Left ventricle myocardium superior (tissue), 1 donor: Measurements from ENCODE around the gene ACP2. TPM values are rescaled to one million over a fixed set of nuclear protein-coding genes. Genes with fewer than 3 reads are reported as not detected.
A peak's percentile ranks its signal among the peaks of the same experiment; 100 is the strongest.

Experiments used
- ATAC-seq: fragments of 200-7000 bp; cut with Tn5 transposase; one replicate; pipeline ENCODE4 v1.9.1; 2020; ENCODE audit warnings: mild to moderate bottlenecking, moderate library complexity
- DNase-seq: peaks from one replicate; pipeline ENCODE4 v3.0.0-alpha.2; 2020
- intact Hi-C: fragments of 100-400 bp; cut with micrococcal nuclease; formaldehyde crosslinking; loops from one replicate; pipeline ENCODE4 v1.11.0; 2022
- long read RNA-seq: library from polyadenylated mRNA; unstranded; transcript quantifications from one replicate; pipeline ENCODE4 v2.0.0, GENCODE V29; 2021
- total RNA-seq: library from RNA; stranded (reverse); fragmentation: NEBNext Ultra II Directional; extraction: Animal tissue kit (Norgen Biotek cat#: 25700); gene quantifications from one replicate; pipeline ENCODE4 v1.2.1, GENCODE V29; 2021
- donor health status: DM: no; HTN: yes; CAD: no; lungs with severe emphysema.

ACP2 gene, protein sequence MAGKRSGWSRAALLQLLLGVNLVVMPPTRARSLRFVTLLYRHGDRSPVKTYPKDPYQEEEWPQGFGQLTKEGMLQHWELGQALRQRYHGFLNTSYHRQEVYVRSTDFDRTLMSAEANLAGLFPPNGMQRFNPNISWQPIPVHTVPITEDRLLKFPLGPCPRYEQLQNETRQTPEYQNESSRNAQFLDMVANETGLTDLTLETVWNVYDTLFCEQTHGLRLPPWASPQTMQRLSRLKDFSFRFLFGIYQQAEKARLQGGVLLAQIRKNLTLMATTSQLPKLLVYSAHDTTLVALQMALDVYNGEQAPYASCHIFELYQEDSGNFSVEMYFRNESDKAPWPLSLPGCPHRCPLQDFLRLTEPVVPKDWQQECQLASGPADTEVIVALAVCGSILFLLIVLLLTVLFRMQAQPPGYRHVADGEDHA
- 20.3 TPM for total RNA-seq
- long read RNA-seq, transcript ACP2-201 (11 exons, 2,203 nt), result major isoform, 11 of 19 reads
- long read RNA-seq, partial matches to known transcripts, result 3 of 19 reads
- long read RNA-seq, other reads (novel, unspliced or antisense), result 4 of 19 reads

DNA sequence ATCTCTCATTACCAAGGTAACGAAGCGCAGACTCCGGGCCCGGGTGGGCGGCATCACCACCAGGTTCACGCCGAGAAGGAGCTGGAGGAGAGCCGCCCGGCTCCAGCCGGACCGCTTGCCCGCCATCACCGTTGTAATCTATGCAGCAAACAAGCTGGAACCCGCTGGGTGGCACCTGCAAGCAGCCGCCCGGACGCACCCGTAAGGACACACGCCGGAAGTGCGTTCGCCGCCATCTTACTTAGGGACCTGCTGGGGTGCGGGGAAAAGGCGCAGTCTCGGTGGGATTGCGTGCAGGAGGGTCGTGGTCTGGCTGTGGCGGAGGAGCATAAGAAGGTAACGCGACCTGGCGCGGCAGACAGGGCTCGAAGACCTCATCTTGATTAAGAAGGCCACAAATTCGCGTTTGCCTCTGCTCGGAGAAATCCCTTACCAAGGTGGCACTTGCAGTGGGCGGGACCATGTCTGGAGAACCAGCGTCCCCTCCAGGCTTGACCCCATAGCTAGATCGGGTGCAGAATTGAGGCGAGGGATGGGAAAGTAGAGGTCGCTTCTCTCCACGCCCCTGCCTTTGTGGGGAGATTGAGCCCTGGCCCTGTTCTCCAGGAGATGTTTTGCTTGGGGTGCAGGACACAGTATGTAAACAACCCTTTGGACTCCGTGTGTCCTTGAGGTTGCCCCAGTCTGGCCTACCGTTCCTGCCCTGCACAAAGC is at the start of gene ACP2:
TSS of gene ACP2 (minus strand) at position 151 of the 714 bp plus-strand sequence. CDS start at position 126, 25 bp downstream.
- ATAC-seq, result peak; percentile 95
- peak; percentile 93 for DNase-seq
- intact Hi-C loops, result no loop called here

DNA sequence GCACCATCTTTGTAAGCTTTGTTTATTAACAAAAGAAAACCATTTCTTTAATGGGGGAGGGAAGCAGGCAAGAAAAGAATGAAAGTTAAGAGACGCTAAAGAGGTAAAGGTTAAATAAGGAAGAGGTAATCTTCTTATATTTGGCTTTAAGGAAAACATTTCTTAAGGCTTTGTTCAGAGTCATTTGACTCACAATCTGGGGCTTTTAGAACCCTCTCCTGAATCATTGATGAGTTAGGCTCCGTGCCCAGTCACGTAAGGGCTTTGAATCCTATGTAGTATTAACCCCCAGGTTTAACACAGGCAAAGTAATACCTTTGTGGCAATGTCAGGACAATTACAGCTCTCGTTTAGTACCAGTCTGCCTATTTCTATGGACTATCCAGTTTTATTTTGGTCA is 47.4 kb upstream of the ACP2 start:
- no peak for ATAC-seq
- intact Hi-C loops, result no loop called here
- DNase-seq, result no peak

DNA sequence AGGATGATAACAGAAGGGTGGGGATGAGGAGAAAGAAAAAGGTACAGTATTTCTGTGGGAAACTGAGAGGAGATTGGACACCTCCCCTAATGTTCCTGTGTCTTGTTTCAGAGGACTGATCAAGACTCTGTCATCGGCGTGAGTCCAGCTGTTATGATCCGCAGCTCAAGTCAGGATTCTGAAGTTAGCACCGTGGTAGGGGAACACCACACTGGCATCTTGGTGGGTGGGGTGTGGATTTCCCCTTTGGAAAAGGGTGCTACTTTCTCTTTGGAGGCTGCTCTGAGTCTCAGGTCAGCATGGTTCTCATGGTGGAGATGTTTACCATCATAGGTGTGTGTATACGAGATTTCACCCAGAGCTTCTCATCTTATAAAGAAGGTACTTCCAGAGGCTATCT is 46.8 kb upstream of the ACP2 start:
- intact Hi-C loops, result no loop called here
- ATAC-seq, result no peak
- no peak for DNase-seq

DNA sequence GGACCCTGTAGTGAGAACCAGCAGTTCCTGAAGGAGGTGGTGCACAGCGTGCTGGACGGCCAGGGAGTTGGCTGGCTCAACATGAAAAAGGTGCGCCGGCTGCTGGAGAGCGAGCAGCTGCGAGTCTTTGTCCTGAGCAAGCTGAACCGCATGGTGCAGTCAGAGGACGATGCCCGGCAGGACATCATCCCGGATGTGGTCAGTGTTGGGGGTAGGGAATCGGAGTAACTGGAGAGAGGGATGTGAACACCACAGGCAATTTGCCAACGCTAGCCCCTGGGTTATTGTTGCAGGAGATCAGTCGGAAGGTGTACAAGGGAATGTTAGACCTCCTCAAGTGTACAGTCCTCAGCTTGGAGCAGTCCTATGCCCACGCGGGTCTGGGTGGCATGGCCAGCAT is 41.2 kb upstream of the ACP2 start:
- intact Hi-C loops, result no loop called here
- DNase-seq, result no peak
- ATAC-seq, result no peak

DNA sequence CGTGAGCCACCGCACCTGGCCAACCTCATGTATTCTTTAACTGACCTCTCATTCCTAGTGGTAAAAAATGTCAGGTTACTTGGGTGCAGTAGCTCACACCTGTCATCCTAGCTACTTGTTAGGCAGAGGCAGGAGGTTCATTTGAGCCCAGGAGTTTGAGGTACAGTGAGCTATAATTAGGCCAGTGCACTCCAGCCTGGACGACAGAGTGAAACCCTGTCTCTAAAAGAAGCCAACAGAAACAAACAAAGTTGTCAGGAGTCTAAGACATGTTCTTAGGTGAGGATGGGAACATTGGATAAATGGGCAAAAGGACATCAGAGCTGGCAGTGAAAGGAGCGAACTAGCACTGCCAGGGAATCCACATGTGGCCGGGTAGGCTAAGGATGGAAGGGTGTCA is 39.5 kb upstream of the ACP2 start:
- ATAC-seq, result peak; percentile 88
- intact Hi-C loops, result no loop called here

DNA sequence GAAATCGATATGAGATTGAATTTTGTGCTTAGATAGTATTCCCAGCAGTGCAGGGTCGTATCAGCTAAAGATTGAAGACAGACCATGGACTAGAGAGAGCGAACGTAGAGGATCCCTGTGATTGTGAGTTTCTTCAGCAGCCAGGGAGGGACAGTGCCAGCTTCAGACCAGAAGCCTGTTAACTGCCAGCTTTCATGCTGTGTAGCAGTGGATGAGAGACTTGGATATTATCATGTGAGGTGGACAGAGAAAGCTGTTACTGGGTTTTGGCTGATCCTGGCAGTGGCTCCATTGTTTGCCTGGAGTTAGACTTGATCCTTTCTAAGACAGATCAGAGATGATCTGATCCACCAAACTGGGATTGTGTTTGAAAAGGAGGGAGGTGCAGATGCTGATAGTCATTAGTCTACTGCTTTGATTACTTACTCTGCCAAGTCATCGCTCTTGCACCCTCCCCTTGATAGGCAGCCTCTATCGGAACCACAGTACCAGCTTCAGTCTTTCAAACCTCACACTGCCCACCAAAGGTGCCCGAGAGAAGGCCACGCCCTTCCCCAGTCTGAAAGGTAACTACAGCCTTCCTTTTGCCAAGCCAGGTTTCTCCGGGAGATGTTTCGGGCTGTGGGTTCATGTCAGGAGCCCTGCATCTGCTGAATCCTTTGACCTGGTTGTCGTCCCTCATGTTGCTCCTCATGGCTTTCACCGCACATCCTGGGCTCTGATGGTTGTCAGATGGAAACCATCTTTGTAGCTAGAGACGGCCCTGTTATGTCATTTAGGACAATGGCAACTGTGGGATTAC is 37.6 kb upstream of the ACP2 start:
- intact Hi-C loops, result no loop called here
- ATAC-seq, result peak; percentile 44

More for the DNA sequence above, 39.5 kb upstream of the ACP2 start:
- DNase-seq, result no peak

DNA sequence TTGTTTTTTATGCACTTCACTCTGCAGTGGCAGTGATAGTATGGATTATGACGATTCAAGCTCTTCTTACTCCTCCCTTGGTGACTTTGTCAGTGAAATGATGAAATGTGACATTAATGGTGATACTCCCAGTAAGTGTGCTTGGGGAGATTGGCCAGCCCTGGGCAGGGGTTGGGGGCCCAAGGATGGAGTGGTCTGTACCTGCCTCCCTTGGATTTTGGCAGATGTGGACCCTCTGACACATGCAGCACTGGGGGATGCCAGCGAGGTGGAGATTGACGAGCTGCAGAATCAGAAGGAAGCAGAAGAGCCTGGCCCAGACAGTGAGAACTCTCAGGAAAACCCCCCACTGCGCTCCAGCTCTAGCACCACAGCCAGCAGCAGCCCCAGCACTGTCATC is 35.5 kb upstream of the ACP2 start:
- ATAC-seq, result no peak
- intact Hi-C loops, result no loop called here
- DNase-seq, result no peak

More for the DNA sequence above, 37.6 kb upstream of the ACP2 start:
- no peak for DNase-seq

DNA sequence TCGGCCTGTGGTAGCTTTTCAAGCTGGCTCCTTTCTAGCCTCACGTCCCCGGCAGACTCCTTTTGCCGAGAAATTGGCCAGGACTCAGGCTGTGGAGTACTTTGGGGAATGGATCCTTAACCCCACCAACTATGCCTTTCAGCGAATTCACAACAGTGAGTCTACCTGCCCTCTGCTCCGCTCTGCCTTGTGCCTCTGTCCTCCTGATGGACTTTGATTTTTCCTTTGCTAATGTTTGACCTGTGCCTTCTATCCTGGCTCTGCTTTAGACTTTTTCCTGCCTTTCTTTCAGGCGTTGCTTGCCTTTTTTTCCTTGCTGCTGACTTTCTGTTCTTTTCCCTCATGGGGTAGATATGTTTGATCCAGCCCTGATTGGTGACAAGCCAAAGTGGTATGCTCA is 33.8 kb upstream of the ACP2 start:
- intact Hi-C loops, result no loop called here
- DNase-seq, result no peak
- ATAC-seq, result no peak

DNA sequence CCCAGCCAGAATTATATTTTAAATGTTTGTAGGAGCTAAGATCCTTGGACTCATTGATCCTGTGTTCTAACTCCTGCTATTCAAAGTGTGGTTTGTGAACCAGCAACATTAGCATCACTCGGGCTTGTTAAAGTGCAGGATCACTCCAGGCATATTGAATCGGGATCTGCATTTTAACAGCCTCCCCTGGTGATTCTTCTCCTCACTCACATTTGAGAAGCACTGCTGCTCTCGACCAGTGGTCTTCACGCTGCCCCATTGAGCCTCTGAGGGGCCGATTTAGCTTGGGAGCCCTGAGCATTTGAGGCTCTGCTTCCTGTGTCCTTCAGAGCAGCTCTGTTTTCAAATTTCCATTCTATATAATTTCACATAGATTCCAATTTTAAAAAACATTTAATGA is 32.2 kb upstream of the ACP2 start:
- intact Hi-C loops, result no loop called here
- DNase-seq, result no peak
- no peak for ATAC-seq

DNA sequence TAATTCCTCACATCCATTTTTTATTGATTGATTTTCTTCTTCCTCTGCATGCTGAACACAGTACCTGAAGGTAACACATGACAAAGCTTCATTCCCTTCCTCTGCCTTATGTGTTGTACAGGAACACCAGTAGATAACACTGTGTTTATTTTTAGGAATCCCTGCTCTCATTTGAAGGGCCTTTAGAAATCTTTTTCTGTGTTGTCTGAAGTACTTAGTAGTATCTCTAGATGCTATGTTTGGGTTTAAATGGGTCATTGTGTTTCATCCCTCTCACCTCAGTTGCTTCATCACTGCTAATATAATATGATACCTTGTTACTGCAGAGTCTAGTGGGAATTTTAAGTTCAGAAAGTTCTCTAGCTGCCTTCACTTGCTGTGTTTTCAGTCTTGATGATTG is 31.5 kb upstream of the ACP2 start:
- peak; percentile 91 for ATAC-seq
- intact Hi-C loops, result no loop called here
- DNase-seq, result no peak

DNA sequence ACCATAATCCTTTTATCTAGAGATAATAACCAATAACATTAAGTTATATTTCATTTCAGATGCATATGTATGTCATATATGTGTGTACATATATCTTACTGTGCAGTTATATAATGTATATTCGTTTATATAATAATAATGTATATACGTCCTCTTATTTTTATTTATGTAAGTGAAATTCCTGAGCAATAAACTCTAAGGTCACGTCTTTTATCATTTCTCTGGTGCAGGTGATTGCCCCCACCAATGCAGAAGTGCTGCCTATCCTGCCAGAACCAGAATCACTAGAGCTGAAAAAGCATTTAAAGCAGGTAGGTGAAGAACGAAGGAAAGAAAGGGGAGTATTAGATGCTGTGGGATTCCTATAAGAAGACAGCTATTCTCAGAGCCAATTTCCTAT is 30.2 kb upstream of the ACP2 start:
- no peak for DNase-seq
- intact Hi-C loops, result no loop called here
- no peak for ATAC-seq

DNA sequence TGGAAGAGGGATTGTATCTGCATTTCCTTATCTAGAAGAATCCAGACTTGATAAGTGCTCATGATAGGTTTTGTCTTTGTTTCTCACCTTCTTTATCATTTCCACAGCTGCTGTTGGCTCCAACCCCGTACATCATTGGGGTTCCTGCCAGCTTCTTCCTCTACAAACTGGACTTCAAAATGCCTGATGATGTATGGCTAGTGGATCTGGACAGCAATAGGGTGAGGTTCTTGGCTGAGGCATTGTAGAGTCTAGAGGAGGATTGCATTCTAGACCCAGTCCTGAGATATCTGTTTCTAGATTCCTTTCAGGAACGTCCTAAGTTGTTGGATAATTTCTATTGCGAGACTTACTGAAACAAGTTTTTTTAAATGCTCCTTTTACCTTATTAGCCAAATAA is 29.4 kb upstream of the ACP2 start:
- ATAC-seq (no peak), DNase-seq (no peak)
- intact Hi-C loops, result no loop called here

DNA sequence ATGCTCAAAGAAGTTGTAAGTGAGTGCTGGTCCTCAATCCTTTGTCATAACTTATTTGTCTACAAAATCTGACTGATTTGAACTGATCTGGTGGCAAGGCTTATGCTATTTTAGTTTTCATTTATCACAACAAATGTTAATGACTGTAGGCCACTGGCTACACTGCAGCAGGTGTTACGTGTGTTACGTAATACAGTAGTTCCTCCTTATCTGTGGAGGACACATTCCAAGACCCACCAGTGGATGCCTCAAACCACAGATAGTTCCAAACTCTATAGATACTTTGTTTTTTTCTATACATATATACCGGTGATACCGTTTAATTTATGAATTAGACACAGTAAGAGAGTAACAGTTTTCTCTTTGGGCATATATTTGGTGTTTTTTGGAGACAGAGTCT is 28.3 kb upstream of the ACP2 start:
- intact Hi-C loops, result no loop called here
- DNase-seq, result no peak
- no peak for ATAC-seq

DNA sequence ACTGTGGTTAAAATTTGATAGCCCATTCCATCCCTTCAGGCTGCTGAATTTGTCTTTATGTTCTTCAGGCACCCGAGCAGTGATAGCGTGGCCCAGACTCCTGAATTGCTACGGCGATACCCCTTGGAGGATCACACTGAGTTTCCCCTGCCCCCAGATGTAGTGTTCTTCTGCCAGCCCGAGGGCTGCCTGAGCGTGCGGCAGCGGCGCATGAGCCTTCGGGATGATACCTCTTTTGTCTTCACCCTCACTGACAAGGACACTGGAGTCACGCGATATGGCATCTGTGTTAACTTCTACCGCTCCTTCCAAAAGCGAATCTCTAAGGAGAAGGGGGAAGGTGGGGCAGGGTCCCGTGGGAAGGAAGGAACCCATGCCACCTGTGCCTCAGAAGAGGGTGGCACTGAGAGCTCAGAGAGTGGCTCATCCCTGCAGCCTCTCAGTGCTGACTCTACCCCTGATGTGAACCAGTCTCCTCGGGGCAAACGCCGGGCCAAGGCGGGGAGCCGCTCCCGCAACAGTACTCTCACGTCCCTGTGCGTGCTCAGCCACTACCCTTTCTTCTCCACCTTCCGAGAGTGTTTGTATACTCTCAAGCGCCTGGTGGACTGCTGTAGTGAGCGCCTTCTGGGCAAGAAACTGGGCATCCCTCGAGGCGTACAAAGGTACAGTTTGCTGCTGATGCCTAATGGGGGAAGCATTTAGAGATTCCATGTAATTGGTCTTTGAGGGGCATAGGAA is 26.1 kb upstream of the ACP2 start:
- intact Hi-C loops, result no loop called here
- no peak for ATAC-seq
- no peak for DNase-seq

DNA sequence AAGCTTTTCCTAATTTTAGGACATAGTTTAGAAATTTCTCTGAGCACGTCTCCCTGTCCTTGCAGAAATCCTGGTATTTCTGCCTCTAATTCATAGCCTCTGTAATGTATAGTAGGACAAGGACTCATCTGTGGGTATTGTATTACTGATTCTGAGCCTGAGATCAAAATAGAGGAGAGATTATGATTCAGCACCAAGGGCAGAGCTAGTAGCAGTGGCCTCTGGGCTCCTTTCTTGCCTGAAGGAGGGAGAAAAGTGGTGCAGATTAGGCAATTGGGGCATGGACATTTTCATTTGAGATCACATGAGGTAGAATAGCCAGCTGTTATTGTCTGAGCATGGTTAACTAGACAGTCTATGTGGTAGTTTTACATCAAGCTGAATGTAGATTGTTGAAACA is 24.1 kb upstream of the ACP2 start:
- ATAC-seq, result no peak
- intact Hi-C loops, result no loop called here
- DNase-seq, result no peak

DNA sequence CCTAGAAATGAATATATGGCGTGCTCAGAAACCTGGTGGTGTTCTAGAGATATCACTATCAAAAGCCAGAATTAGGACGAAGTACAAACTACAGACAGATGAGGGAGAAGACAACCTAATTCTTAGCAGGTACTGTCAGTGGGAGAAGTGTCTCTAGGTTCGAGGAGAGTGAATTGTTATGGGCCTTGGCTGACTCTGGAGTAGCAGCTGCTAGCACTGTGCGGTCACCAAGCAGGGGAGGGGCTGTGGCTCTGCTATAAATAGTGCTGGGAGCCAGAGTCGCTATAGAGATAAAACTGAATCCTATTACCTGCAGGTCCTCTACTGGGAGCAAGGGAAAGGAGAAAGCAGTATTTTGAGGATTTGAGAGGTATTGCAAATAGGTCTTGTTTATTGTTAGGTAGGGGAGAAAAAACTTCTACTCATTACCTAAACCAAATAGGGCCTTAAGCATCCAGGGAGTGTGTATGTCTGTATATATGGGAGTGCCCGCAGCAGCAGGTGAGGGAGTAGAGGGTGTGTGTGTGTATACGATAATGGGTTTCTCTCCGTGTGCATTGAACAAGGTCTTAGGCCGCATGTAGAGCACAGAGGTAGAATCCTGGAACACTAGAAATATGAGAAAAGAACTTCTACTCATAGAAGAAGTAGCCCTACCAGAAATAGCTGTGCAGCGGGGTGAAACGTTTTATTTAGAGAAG is 23.5 kb upstream of the ACP2 start:
- peak; percentile 50 for ATAC-seq
- DNase-seq, result peak; percentile 70
- intact Hi-C loops, result no loop called here

DNA sequence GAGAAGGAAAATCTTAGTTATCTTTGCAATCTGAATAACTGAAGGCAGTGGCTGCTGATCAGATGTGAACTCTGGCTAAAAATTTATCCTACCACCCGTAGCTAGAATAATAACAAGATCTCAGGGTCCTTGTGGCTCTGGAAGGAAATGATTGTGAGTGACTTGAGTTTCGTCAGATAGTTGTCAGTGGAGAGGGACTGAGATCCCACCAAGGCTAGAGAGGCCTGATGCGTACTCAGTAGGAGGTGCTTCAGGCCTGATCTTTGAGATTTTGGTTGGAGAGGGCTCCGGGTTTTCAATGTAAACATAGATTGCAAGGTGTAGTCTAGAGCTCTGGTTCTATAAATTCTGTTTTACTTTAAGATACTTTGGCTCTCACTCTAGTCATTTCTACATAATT is 22.7 kb upstream of the ACP2 start:
- DNase-seq, result no peak
- intact Hi-C loops, result no loop called here
- ATAC-seq, result no peak
